ENCODE measurements around the gene GPR176. TPM values are rescaled to one million over a fixed set of nuclear protein-coding genes. Genes with fewer than 3 reads are reported as not detected.

GPR176 gene
- total RNA-seq, 1 donor from 2014 or later = 3.8 TPM

DNA sequence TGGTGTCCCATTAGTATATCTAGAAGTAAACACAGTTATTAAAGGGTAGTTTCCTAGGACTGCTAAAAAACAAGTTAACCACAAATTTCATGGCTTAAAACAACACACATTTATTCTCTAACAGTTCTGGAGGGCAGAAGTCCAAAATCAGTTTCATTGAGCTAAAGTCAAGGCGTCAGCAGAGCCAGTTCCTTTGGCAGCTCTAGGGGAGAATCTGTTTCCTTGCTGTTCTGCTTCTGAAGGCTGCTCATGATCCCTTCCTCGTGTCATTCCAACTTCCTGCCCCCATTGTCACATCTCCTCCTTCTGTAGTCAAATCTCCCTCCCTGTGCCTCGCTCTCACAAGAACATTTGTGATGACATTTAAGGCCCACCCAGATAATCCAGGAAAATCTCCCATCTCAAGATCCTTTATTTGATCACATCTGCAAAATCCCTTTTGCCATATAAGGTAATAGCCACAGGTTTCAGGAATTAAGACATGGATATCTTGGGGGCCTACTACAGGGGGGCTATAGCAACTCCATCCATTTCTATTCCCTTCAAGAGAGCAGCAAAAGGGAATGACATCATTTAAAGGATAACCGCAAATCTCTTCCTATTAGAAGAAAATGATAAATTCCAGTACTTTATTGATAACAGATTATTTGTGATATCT is 50.1 kb downstream of the GPR176 start:
- TF ChIP-seq, protein P1, sequence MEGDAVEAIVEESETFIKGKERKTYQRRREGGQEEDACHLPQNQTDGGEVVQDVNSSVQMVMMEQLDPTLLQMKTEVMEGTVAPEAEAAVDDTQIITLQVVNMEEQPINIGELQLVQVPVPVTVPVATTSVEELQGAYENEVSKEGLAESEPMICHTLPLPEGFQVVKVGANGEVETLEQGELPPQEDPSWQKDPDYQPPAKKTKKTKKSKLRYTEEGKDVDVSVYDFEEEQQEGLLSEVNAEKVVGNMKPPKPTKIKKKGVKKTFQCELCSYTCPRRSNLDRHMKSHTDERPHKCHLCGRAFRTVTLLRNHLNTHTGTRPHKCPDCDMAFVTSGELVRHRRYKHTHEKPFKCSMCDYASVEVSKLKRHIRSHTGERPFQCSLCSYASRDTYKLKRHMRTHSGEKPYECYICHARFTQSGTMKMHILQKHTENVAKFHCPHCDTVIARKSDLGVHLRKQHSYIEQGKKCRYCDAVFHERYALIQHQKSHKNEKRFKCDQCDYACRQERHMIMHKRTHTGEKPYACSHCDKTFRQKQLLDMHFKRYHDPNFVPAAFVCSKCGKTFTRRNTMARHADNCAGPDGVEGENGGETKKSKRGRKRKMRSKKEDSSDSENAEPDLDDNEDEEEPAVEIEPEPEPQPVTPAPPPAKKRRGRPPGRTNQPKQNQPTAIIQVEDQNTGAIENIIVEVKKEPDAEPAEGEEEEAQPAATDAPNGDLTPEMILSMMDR (IDR thresholded peaks at IDR 0.05; ENCODE audit: unreplicated experiment) = no peak
- no peak overlapping the region for H3K27ac Mint-ChIP-seq
- H3K27me3 Mint-ChIP-seq (ENCODE audit: low read depth) = no peaks in the 10 kb centered on the region
- no peaks in the 10 kb centered on the region for H3K36me3 Mint-ChIP-seq
- H3K4me1 Mint-ChIP-seq = no peaks in the 10 kb centered on the region
- no peaks in the 10 kb centered on the region for H3K9me3 Mint-ChIP-seq
- DNase-seq (ENCODE audit: low spot score in 2 of 2, unreplicated experiment in 2 of 2) = no peak
- no peak overlapping the region for H3K4me3 Mint-ChIP-seq

DNA sequence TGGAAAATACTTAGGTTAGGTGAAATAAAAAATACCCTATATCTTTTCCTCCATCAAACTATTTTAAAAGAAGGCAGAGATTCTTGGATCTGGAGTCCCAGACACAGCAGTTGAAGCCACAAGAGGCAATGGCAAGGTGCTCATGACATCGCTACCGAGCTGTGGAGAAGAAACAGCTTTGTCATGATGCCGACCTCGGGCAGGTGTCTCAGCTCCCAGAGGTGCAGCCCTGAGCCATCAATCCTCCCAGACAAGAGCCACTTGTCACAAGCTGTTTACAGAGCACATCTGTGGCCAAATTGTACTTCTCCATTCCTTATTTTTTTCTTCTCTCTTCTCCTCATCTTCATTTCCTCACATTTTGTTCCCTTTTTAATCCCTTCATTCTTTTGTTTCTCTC is 50.8 kb downstream of the GPR176 start:
- DNase-seq (ENCODE audit: low spot score in 2 of 2, unreplicated experiment in 2 of 2) = no peak
- H3K27ac Mint-ChIP-seq = no peak overlapping the region
- H3K4me3 Mint-ChIP-seq = no peak overlapping the region
- H3K36me3 Mint-ChIP-seq = no peaks in the 10 kb centered on the region
- no peaks in the 10 kb centered on the region for H3K27me3 Mint-ChIP-seq (ENCODE audit: low read depth)
- H3K9me3 Mint-ChIP-seq = peaks cover 6% of the 10 kb centered on the region
- H3K4me1 Mint-ChIP-seq = no peaks in the 10 kb centered on the region
- TF ChIP-seq, protein P1 (IDR thresholded peaks at IDR 0.05; ENCODE audit: unreplicated experiment) = no peak

DNA sequence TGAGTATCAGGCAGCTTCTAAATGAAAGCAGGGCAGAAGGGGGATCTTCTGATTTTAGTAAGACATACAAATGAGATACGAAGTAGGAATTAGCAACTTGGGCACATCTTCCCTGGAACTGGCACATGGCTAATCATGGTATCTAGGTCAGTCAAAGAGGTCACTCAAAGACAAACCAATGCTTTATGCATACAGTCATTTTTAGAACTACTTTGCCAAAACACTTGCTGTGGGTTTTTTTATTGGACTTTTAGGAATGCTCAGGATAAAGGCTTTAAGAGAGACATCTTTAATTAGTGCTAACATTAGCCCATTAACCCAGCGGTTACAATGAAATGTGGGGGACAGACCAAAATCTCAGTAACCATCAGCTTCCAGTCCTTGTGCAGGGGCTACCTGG is 51.7 kb downstream of the GPR176 start:
- no peaks in the 10 kb centered on the region for H3K4me1 Mint-ChIP-seq
- no peaks in the 10 kb centered on the region for H3K36me3 Mint-ChIP-seq
- no peak for DNase-seq (ENCODE audit: low spot score in 2 of 2, unreplicated experiment in 2 of 2)
- peaks cover 9% of the 10 kb centered on the region for H3K9me3 Mint-ChIP-seq
- H3K4me3 Mint-ChIP-seq = no peak overlapping the region
- H3K27me3 Mint-ChIP-seq (ENCODE audit: low read depth) = no peaks in the 10 kb centered on the region
- TF ChIP-seq, protein P1 (IDR thresholded peaks at IDR 0.05; ENCODE audit: unreplicated experiment) = no peak
- H3K27ac Mint-ChIP-seq = no peak overlapping the region

DNA sequence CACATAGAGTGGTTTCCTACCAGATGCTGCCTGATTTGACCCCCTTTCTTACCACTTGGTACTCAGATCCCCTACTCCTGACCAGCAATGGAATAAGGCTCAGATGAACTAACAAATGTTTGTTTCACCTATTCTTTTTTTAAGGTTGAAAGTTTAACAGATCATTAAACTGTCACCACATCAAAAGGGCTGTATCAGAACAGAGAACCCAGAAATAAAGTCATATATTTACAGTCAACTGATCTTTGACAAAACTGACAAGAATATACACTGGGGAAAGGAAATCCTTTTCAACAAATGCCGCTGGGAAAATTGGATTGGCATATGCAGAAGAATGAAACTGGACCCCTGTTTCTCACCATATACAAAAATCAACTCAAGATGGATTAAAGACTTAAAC is 56.0 kb downstream of the GPR176 start:
- peaks cover 9% of the 10 kb centered on the region for H3K9me3 Mint-ChIP-seq
- no peak overlapping the region for H3K27ac Mint-ChIP-seq
- DNase-seq (ENCODE audit: low spot score in 2 of 2, unreplicated experiment in 2 of 2) = no peak
- TF ChIP-seq, protein P1 (IDR thresholded peaks at IDR 0.05; ENCODE audit: unreplicated experiment) = no peak
- no peak overlapping the region for H3K4me3 Mint-ChIP-seq
- no peaks in the 10 kb centered on the region for H3K27me3 Mint-ChIP-seq (ENCODE audit: low read depth)
- H3K4me1 Mint-ChIP-seq = no peaks in the 10 kb centered on the region
- H3K36me3 Mint-ChIP-seq = no peaks in the 10 kb centered on the region

DNA sequence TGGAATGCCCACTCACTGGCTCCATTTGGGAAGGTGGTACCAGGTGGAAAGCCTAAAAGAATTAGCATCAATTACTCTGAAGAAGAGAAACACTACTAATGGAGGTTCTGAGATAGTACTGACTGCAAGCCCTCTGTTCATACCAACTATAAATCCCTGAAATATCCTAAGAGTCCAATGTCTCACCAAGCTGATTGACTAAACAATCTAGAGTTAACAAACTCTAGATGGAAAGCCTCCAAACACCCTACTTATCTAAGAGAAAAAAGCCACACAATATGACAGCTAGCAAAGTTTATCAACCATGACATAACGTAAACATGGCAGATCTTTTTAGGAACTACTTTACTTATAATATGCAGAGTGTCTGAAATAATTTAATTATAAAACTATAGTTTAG is 59.2 kb downstream of the GPR176 start:
- H3K36me3 Mint-ChIP-seq = no peaks in the 10 kb centered on the region
- no peak overlapping the region for H3K4me3 Mint-ChIP-seq
- H3K9me3 Mint-ChIP-seq = peaks cover 15% of the 10 kb centered on the region
- DNase-seq (ENCODE audit: low spot score in 2 of 2, unreplicated experiment in 2 of 2) = no peak
- H3K27me3 Mint-ChIP-seq (ENCODE audit: low read depth) = no peaks in the 10 kb centered on the region
- H3K4me1 Mint-ChIP-seq = no peaks in the 10 kb centered on the region
- TF ChIP-seq, protein P1 (IDR thresholded peaks at IDR 0.05; ENCODE audit: unreplicated experiment) = no peak
- no peak overlapping the region for H3K27ac Mint-ChIP-seq

DNA sequence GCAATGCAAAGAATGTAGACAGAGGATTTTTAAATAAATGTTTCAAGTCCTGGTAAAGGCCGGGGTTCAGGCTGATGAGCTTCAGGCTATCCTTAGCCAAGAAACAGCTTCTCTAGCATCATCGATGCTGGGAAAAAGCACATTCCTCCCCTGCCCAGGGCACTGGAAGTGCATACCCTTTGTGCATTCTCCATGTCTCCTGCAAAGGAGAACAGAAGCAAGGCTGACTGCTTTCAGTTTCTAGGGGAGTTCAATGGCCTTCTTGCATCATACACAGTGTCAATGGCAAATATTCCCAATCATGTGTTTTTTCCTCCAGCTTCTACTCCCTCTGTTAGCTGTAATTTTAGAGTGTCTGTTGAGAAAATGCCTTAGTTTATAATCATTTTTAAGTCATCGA is 59.9 kb downstream of the GPR176 start:
- peaks cover 15% of the 10 kb centered on the region for H3K9me3 Mint-ChIP-seq
- H3K36me3 Mint-ChIP-seq = no peaks in the 10 kb centered on the region
- TF ChIP-seq, protein P1 (IDR thresholded peaks at IDR 0.05; ENCODE audit: unreplicated experiment) = no peak
- no peak overlapping the region for H3K4me3 Mint-ChIP-seq
- H3K27me3 Mint-ChIP-seq (ENCODE audit: low read depth) = no peaks in the 10 kb centered on the region
- H3K4me1 Mint-ChIP-seq = no peaks in the 10 kb centered on the region
- no peak for DNase-seq (ENCODE audit: low spot score in 2 of 2, unreplicated experiment in 2 of 2)
- H3K27ac Mint-ChIP-seq = no peak overlapping the region

Data from mesothelial cell of epicardium (in vitro differentiated cells).